ENCODE results near the gene MYOM3. TPM values are rescaled to one million over a fixed set of nuclear protein-coding genes. Genes with fewer than 3 reads are reported as not detected.

MYOM3 gene
- total RNA-seq, 4 donors from 2014 or later: 0.17 to 0.94 (median 0.44) TPM; not detected in 1

GRCh38 chr1:24136956-24137539 is 25.1 kb upstream of the MYOM3 start:
- TF ChIP-seq, protein P1, sequence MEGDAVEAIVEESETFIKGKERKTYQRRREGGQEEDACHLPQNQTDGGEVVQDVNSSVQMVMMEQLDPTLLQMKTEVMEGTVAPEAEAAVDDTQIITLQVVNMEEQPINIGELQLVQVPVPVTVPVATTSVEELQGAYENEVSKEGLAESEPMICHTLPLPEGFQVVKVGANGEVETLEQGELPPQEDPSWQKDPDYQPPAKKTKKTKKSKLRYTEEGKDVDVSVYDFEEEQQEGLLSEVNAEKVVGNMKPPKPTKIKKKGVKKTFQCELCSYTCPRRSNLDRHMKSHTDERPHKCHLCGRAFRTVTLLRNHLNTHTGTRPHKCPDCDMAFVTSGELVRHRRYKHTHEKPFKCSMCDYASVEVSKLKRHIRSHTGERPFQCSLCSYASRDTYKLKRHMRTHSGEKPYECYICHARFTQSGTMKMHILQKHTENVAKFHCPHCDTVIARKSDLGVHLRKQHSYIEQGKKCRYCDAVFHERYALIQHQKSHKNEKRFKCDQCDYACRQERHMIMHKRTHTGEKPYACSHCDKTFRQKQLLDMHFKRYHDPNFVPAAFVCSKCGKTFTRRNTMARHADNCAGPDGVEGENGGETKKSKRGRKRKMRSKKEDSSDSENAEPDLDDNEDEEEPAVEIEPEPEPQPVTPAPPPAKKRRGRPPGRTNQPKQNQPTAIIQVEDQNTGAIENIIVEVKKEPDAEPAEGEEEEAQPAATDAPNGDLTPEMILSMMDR (IDR thresholded peaks at IDR 0.05; ENCODE audit: low read depth): no peak

GRCh38 chr1:24134376-24134775 is 22.4 kb upstream of the MYOM3 start:
- TF ChIP-seq, protein P1 (IDR thresholded peaks at IDR 0.05; ENCODE audit: low read depth): no peak

- TF ChIP-seq, protein P1 (IDR thresholded peaks at IDR 0.05; ENCODE audit: low read depth): no peak
Observed at GRCh38 chr1:24133819-24134218, 21.9 kb upstream of the MYOM3 start.

DNA sequence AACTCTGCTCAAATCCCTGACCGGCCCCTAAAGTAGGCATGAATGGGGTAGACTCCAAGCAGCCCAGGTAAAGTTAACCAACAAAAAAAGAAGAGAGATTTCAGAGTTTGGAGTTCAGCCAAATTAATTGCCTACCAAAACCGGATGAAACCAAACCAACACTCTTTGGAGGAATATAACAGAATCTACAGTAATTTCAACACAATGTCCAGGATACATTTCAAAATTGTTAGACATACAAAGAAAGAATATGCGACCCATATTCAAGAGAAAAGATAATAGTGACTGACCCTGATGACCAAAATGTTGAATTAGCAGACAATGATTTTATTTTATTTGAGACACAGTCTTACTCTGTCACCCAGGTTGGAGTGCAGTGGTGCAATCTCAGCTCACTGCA is 18.4 kb upstream of the MYOM3 start:
- TF ChIP-seq, protein P1 (IDR thresholded peaks at IDR 0.05; ENCODE audit: low read depth): no peak

- TF ChIP-seq, protein P1 (IDR thresholded peaks at IDR 0.05; ENCODE audit: low read depth): no peak
Observed at GRCh38 chr1:24127801-24128363, 15.9 kb upstream of the MYOM3 start.

GRCh38 chr1:24127134-24127800 is 15.3 kb upstream of the MYOM3 start:
- TF ChIP-seq, protein P1 (IDR thresholded peaks at IDR 0.05; ENCODE audit: low read depth): no peak

GRCh38 chr1:24126672-24127023 is 14.7 kb upstream of the MYOM3 start:
- TF ChIP-seq, protein P1 (IDR thresholded peaks at IDR 0.05; ENCODE audit: low read depth): no peak

Data from subcutaneous adipose tissue (tissue), 4 donors.